Tibial artery (tissue), 4 donors: ENCODE measurements around the gene KCNQ1.

Experiments
- DNase-seq, 2 donors: peaks; one replicate each; pipeline ENCODE4 v3.0.0-alpha.2; 2019
- H3K27ac ChIP-seq, 2 donors: fragments of 200-600 bp; sonication (generic) in 1 of 2; 1 replicate in 1 of 2; 2 replicates in 1 of 2; pipeline ENCODE4 v1.5.1; 2018 to 2019; ENCODE audit warnings: mild to moderate bottlenecking in 1 of 2
- H3K27me3 ChIP-seq, 2 donors: fragments of 200-600 bp; sonication (generic) in 1 of 2; one replicate each; pipeline versions ENCODE4 v1.5.1 to v1.6.0; 2016 to 2019
- H3K36me3 ChIP-seq, 3 donors: fragments of 200-600 bp; sonication (generic) in 2 of 3; one replicate each; pipeline ENCODE4 v1.5.1; 2016 to 2019; ENCODE audit warnings: mild to moderate bottlenecking in 2 of 3
- H3K4me1 ChIP-seq, 4 donors: fragments of 200-600 bp; sonication (generic) in 2 of 4; 1 replicate in 3 of 4; 2 replicates in 1 of 4; pipeline ENCODE4 v1.5.1; 2016 to 2019
- H3K4me3 ChIP-seq, 2 donors: fragments of 200-600 bp; sonication (generic) in 1 of 2; 1 replicate in 1 of 2; 2 replicates in 1 of 2; pipeline ENCODE4 v1.5.1; 2018 to 2019; ENCODE audit warnings: mild to moderate bottlenecking in 2 of 2
- H3K9me3 ChIP-seq, 3 donors: fragments of 200-600 bp; sonication (generic) in 1 of 3; one replicate each; pipeline ENCODE4 v1.5.1; 2016 to 2019
- CTCF ChIP-seq, 2 experiments: fragments of 200-600 bp in 1 of 2; fragments of 450-650 bp in 1 of 2; IDR thresholded peaks; one replicate each; pipeline ENCODE4 v1.5.1; 2017 to 2019; ENCODE audit warnings: antibody characterized with exemption in 2 of 2, mild to moderate bottlenecking in 1 of 2, moderate library complexity in 1 of 2
- intact Hi-C: fragments of 100-400 bp; cut with DNase I; formaldehyde crosslinking; loops from one replicate; pipeline ENCODE4 v1.15.0; 2023; ENCODE audit warnings: low total_unique reads

The KCNQ1 gene

GRCh38 chr11:2708757-2709281 lies 264.0 kb downstream of the KCNQ1 start:
- Histone ChIP-seq H3K4me3 (peak overlapping the region; percentile 3 to 27), H3K27ac (peak overlapping the region in 1 of 2 donors; percentile 50), H3K27me3 (no peaks in the 10 kb centered on the region), H3K4me1 (peaks cover 0 to 23% (median 17%) of the 10 kb centered on the region in 4 donors), H3K9me3 (peaks cover 0 to 4% (median 0%) of the 10 kb centered on the region in 3 donors), H3K36me3 (no peaks in the 10 kb centered on the region)
- TF ChIP-seq CTCF (IDR thresholded peaks at IDR 0.05) = no peak
- no peak for DNase-seq
- intact Hi-C loops = loop anchor here (5.0 kb wide), 1 partner anchor 68 kb away; no protein-coding TSS in a partner anchor

- H3K27me3 ChIP-seq = peaks cover 0 to 3% of the 10 kb centered on the region in 2 donors
- intact Hi-C loops = loop anchor here (5.0 kb wide), 1 partner anchor 68 kb away; no protein-coding TSS in a partner anchor
- TF ChIP-seq CTCF (IDR thresholded peaks at IDR 0.05) = no peak
- H3K27ac ChIP-seq = peak overlapping the region in 1 of 2 donors; percentile 50
- H3K9me3 ChIP-seq = peaks cover 0 to 4% (median 0%) of the 10 kb centered on the region in 3 donors
- DNase-seq = no peak
- H3K36me3 ChIP-seq = no peaks in the 10 kb centered on the region
- H3K4me3 ChIP-seq = peak overlapping the region; percentile 3 to 27
- peaks cover 0 to 23% (median 17%) of the 10 kb centered on the region in 4 donors for H3K4me1 ChIP-seq
Measured at GRCh38 chr11:2709429-2709828, 264.6 kb downstream of the KCNQ1 start.

- peaks cover 0 to 3% (median 0%) of the 10 kb centered on the region in 3 donors for H3K9me3 ChIP-seq
- peaks cover 0 to 23% (median 17%) of the 10 kb centered on the region in 4 donors for H3K4me1 ChIP-seq
- intact Hi-C loops = no loop called here
- H3K27ac ChIP-seq = no peak overlapping the region
- no peak for DNase-seq
- H3K27me3 ChIP-seq = peaks cover 0 to 13% of the 10 kb centered on the region in 2 donors
- no peaks in the 10 kb centered on the region for H3K36me3 ChIP-seq
- TF ChIP-seq CTCF (IDR thresholded peaks at IDR 0.05) = no peak
- no peak overlapping the region for H3K4me3 ChIP-seq
Measured at GRCh38 chr11:2711161-2711560, 266.4 kb downstream of the KCNQ1 start.

- intact Hi-C loops = no loop called here
- Histone ChIP-seq H3K9me3 (no peaks in the 10 kb centered on the region), H3K4me3 (no peak overlapping the region), H3K36me3 (no peaks in the 10 kb centered on the region), H3K4me1 (peaks cover 0 to 19% (median 12%) of the 10 kb centered on the region in 4 donors), H3K27me3 (peaks cover 0 to 17% of the 10 kb centered on the region in 2 donors), H3K27ac (no peak overlapping the region)
- no peak for TF ChIP-seq CTCF (IDR thresholded peaks at IDR 0.05)
- no peak for DNase-seq
Measured at GRCh38 chr11:2713094-2713493, 268.3 kb downstream of the KCNQ1 start.

GRCh38 chr11:2713661-2714462 lies 269.1 kb downstream of the KCNQ1 start:
- H3K4me1 ChIP-seq = peaks cover 0 to 11% (median 5%) of the 10 kb centered on the region in 4 donors
- H3K4me3 ChIP-seq = no peak overlapping the region
- intact Hi-C loops = no loop called here
- no peaks in the 10 kb centered on the region for H3K36me3 ChIP-seq
- H3K9me3 ChIP-seq = no peaks in the 10 kb centered on the region
- peaks cover 0 to 17% of the 10 kb centered on the region in 2 donors for H3K27me3 ChIP-seq
- no peak overlapping the region for H3K27ac ChIP-seq
- no peak for TF ChIP-seq CTCF (IDR thresholded peaks at IDR 0.05)
- no peak for DNase-seq
